K562 (cell line): ENCODE results near the gene CPED1. TPM values are rescaled to one million over a fixed set of nuclear protein-coding genes. Genes with fewer than 3 reads are reported as not detected.
A peak's percentile ranks its signal among the peaks of the same experiment; 100 is the strongest.

Experiments used
- BCL6 ChIP-seq: fragments of 250-450 bp; sonication (Bioruptor Pico); IDR thresholded peaks from 2 replicates; pipeline ENCODE4 v1.4.0; 2020
- BMI1 ChIP-seq: fragments of 150-350 bp; IDR thresholded peaks from 2 replicates; pipeline ENCODE4 v1.6.1; 2014; ENCODE audit warnings: low read length
- BRD4 ChIP-seq: fragments of 200-600 bp; sonication (generic); IDR thresholded peaks from 2 replicates; pipeline ENCODE4 v1.6.1; 2017; ENCODE audit warnings: inconsistent platforms
- DIDO1 ChIP-seq: fragments of 450-650 bp; IDR thresholded peaks from 2 replicates; pipeline ENCODE4 v1.6.1; 2016; ENCODE audit warnings: low read depth, missing biosample characterization, missing genetic modification characterization
- EHMT2 ChIP-seq: fragments of 450-650 bp; IDR thresholded peaks from 2 replicates; pipeline ENCODE4 v1.6.1; 2018; ENCODE audit warnings: antibody characterized with exemption
- FOSL1 ChIP-seq: fragments of 200-800 bp; sonication (Bioruptor generic); conservative IDR thresholded peaks from 2 replicates; pipeline ENCODE4 v1.6.1; 2016; ENCODE audit warnings: missing genetic modification characterization, missing compliant biosample characterization
- FOXJ2 ChIP-seq: fragments of 200-800 bp; sonication (Bioruptor generic); IDR thresholded peaks from 2 replicates; pipeline ENCODE4 v1.6.1; 2016; ENCODE audit warnings: missing genetic modification characterization, missing compliant biosample characterization
- GTF2A2 ChIP-seq: IDR thresholded peaks from 2 replicates; pipeline ENCODE4 v1.6.1; 2016; ENCODE audit warnings: mild to moderate bottlenecking, missing genetic modification characterization, missing compliant biosample characterization
- HDAC2 ChIP-seq: fragments of 450-650 bp; IDR thresholded peaks from 2 replicates; pipeline ENCODE4 v1.6.1; 2016; ENCODE audit warnings: mild to moderate bottlenecking
- JUN ChIP-seq, 2 experiments: sonication (generic) in 1 of 2; formaldehyde crosslinking in 1 of 2; IDR thresholded peaks; 2 replicates each; pipeline versions ENCODE4 v1.6.1 to v1.8.0; 2012 to 2022; ENCODE audit warnings: borderline replicate concordance in 2 of 2, mild to moderate bottlenecking in 2 of 2, improper control_type of control experiment in 1 of 2, low read depth in 1 of 2, low read length in 1 of 2, missing genetic modification reagents in 1 of 2
- KAT8 ChIP-seq: fragments of 450-650 bp; IDR thresholded peaks from 2 replicates; pipeline ENCODE4 v1.6.1; 2016; ENCODE audit warnings: low read depth, mild to moderate bottlenecking
- MCM7 ChIP-seq, 2 experiments: fragments of 450-650 bp; IDR thresholded peaks; 2 replicates each; pipeline ENCODE4 v1.6.1; 2016 to 2018
- MYBL2 ChIP-seq, 2 experiments: fragments of 450-650 bp in 1 of 2; sonication (generic) in 1 of 2; formaldehyde crosslinking in 1 of 2; IDR thresholded peaks; 2 replicates each; pipeline versions ENCODE4 v1.6.1 to v1.8.1; 2017 to 2022; ENCODE audit warnings: borderline replicate concordance in 1 of 2, inconsistent platforms in 1 of 2, low read depth in 1 of 2, mild to moderate bottlenecking in 1 of 2, missing genetic modification reagents in 1 of 2, moderate library complexity in 1 of 2
- NCOA4 ChIP-seq: fragments of 450-650 bp; IDR thresholded peaks from 2 replicates; pipeline ENCODE4 v1.6.1; 2018; ENCODE audit warnings: mild to moderate bottlenecking; ENCODE audit not compliant: partially characterized antibody
- RFX5 ChIP-seq: IDR thresholded peaks from 2 replicates; pipeline ENCODE4 v1.6.1; 2011; ENCODE audit warnings: low read depth, mild to moderate bottlenecking, improper control_type of control experiment, low read length
- SNIP1 ChIP-seq: fragments of 450-650 bp; IDR thresholded peaks from 2 replicates; pipeline ENCODE4 v1.7.1; 2017; ENCODE audit warnings: low read depth, mild to moderate bottlenecking
- ZFP1 ChIP-seq: fragments of 450-650 bp; formaldehyde crosslinking; IDR thresholded peaks from 2 replicates; pipeline ENCODE4 v1.4.0; 2020; ENCODE audit warnings: mild to moderate bottlenecking, mixed read lengths
- ZNF224 ChIP-seq: sonication (generic); formaldehyde crosslinking; IDR thresholded peaks from 2 replicates; pipeline ENCODE4 v1.8.0; 2022; ENCODE audit warnings: mild to moderate bottlenecking, missing genetic modification reagents
- ZNF561 ChIP-seq: fragments of 450-650 bp; formaldehyde crosslinking; conservative IDR thresholded peaks from 2 replicates; pipeline ENCODE4 v1.4.0; 2020; ENCODE audit warnings: mild to moderate bottlenecking, moderate library complexity
- ZNF830 ChIP-seq: fragments of 250-450 bp; sonication (Bioruptor Pico); IDR thresholded peaks from 2 replicates; pipeline ENCODE4 v1.5.0; 2021; ENCODE audit warnings: mild to moderate bottlenecking
- polyA plus RNA-seq, 8 experiments: library from polyadenylated mRNA; depleted of rRNA in 4 of 8; stranded (reverse) in 5 of 8; unstranded in 3 of 8; fragments of >200 nt; fragmentation: Nextera tagmentation in 2 of 8; fragmentation: Illumina TruSeq in 1 of 8; extraction: Ambion mirVana in 2 of 8; extraction: Trizol in 1 of 8; gene quantifications; 2 replicates each; pipeline versions ENCODE4 v1.2.1 to v1.2.3, GENCODE V29; 2011 to 2014; ENCODE audit warnings: inconsistent platforms in 1 of 8, missing spikeins in 1 of 8
- total RNA-seq, 7 experiments: library from RNA; depleted of rRNA in 6 of 7; stranded (reverse); fragments of >200 nt in 6 of 7; fragmentation: Illumina TruSeq in 2 of 7; extraction: Trizol in 2 of 7; gene quantifications; 2 replicates each; pipeline versions ENCODE4 v1.2.1 to v1.2.3, GENCODE V29; 2011 to 2021; ENCODE audit warnings: low replicate concordance in 1 of 7
- TF ChIP-seq, protein P1 (sequence below): sonication (generic); IDR thresholded peaks from 2 replicates; pipeline ENCODE4 v1.6.1; 2016
- TF ChIP-seq, protein P2 (sequence below): fragments of 450-650 bp; IDR thresholded peaks from 2 replicates; pipeline ENCODE4 v1.6.1; 2017; ENCODE audit warnings: mild to moderate bottlenecking, moderate library complexity

CPED1 gene
- total and polyA plus RNA-seq, 9 of the 15 experiments (the other 6 are each of a cell fraction or from before 2014, with no cell fraction given) = 195 to 393 (median 290) TPM

DNA sequence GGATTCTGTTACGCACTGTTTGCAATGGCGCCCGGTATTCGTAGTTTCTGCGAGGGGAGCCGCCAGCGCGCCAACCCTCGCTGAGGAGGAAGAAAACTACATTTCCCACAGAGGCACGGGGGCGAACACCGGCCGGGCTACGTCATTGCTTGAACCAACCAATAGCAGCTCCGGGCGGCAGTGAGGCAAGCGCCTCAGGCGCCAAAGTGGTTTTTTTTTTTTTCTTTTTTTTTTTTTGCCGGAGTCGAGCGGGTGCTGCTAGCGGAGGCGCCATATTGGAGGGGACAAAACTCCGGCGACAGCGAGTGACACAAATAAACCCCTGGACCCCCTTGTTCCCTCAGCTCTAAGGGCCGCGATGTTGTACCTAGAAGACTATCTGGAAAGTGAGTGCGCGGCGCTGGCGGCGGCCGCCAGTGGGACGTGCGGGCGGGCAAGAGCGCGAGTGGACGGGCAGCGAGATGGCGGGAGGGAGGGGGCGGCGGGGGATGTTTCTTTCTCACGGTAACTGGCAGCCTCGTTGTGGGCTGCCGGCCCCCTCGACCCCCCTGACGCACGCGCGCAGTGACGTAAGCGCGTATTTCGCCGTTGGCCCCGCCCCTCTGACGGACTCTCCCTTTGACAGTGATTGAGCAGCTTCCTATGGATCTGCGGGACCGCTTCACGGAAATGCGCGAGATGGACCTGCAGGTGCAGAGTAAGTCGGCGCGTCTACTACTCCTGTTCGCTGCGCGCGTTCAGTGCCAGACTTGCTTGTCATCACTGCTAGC, 37.8 kb upstream of the CPED1 start, which contains the start of gene ING3 (continued):
- TF ChIP-seq GTF2A2 (tag) = no peak
- no peak for TF ChIP-seq ZNF830 (CRISPR knock-in tag)
- no peak for TF ChIP-seq KAT8
- TF ChIP-seq SNIP1 = no peak
- peak; percentile 95 for TF ChIP-seq BRD4
- no peak for TF ChIP-seq ZFP1 (CRISPR knock-in tag)
- peak; percentile 97 for TF ChIP-seq FOXJ2 (tag)
- TF ChIP-seq FOSL1 = peak; percentile 79
- TF ChIP-seq HDAC2 = 0 out of 2 replicates have a peak, but pooled peaks have one; percentile 97
- no peak for TF ChIP-seq MCM7 (IDR thresholded peaks at IDR 0.05)
- TF ChIP-seq DIDO1 (tag) = 0 out of 2 replicates have a peak, but pooled peaks have one; percentile 60
- no peak for TF ChIP-seq BMI1
- TF ChIP-seq, protein P1, sequence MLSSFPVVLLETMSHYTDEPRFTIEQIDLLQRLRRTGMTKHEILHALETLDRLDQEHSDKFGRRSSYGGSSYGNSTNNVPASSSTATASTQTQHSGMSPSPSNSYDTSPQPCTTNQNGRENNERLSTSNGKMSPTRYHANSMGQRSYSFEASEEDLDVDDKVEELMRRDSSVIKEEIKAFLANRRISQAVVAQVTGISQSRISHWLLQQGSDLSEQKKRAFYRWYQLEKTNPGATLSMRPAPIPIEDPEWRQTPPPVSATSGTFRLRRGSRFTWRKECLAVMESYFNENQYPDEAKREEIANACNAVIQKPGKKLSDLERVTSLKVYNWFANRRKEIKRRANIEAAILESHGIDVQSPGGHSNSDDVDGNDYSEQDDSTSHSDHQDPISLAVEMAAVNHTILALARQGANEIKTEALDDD = no peak; the same call in 1 of the 2 replicates
- no peak for TF ChIP-seq NCOA4
- TF ChIP-seq, protein P2, sequence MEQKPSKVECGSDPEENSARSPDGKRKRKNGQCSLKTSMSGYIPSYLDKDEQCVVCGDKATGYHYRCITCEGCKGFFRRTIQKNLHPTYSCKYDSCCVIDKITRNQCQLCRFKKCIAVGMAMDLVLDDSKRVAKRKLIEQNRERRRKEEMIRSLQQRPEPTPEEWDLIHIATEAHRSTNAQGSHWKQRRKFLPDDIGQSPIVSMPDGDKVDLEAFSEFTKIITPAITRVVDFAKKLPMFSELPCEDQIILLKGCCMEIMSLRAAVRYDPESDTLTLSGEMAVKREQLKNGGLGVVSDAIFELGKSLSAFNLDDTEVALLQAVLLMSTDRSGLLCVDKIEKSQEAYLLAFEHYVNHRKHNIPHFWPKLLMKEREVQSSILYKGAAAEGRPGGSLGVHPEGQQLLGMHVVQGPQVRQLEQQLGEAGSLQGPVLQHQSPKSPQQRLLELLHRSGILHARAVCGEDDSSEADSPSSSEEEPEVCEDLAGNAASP = no peak
- TF ChIP-seq EHMT2 = 0 out of 2 replicates have a peak, but pooled peaks have one; percentile 7
- peak; percentile 96 for TF ChIP-seq MYBL2 (IDR thresholded peaks at IDR 0.05; ENCODE audit: low read depth)
- no peak; the same call in 1 of the 2 replicates for TF ChIP-seq MYBL2 (CRISPR knock-in tag; IDR thresholded peaks at IDR 0.05; ENCODE audit: borderline replicate concordance)
- TF ChIP-seq RFX5 = peak; percentile 32; the same call in 1 of the 2 replicates
- TF ChIP-seq ZNF224 (CRISPR knock-in tag) = no peak
- peak; percentile 85 for TF ChIP-seq JUN (IDR thresholded peaks at IDR 0.05; ENCODE audit: borderline replicate concordance, low read depth, low read length)
- peak; percentile 82; the same call in 1 of the 2 replicates for TF ChIP-seq JUN (CRISPR knock-in tag; IDR thresholded peaks at IDR 0.05; ENCODE audit: borderline replicate concordance)
- TF ChIP-seq BCL6 (CRISPR knock-in tag) = no peak
- TF ChIP-seq ZNF561 = no peak
